ENCODE data around the gene HSPA2.

- no peak for TF ChIP-seq ATF1 (CRISPR knock-in tag; IDR thresholded peaks at IDR 0.05)
- no peak for TF ChIP-seq ATF3 (CRISPR knock-in tag; conservative IDR thresholded peaks at IDR 0.05)
- TF ChIP-seq, protein P1, sequence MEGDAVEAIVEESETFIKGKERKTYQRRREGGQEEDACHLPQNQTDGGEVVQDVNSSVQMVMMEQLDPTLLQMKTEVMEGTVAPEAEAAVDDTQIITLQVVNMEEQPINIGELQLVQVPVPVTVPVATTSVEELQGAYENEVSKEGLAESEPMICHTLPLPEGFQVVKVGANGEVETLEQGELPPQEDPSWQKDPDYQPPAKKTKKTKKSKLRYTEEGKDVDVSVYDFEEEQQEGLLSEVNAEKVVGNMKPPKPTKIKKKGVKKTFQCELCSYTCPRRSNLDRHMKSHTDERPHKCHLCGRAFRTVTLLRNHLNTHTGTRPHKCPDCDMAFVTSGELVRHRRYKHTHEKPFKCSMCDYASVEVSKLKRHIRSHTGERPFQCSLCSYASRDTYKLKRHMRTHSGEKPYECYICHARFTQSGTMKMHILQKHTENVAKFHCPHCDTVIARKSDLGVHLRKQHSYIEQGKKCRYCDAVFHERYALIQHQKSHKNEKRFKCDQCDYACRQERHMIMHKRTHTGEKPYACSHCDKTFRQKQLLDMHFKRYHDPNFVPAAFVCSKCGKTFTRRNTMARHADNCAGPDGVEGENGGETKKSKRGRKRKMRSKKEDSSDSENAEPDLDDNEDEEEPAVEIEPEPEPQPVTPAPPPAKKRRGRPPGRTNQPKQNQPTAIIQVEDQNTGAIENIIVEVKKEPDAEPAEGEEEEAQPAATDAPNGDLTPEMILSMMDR (IDR thresholded peaks at IDR 0.05): no peak
- no peak for TF ChIP-seq ZNF232 (CRISPR knock-in tag; IDR thresholded peaks at IDR 0.05)
- no peak for TF ChIP-seq ETV6 (CRISPR knock-in tag; IDR thresholded peaks at IDR 0.05)
- TF ChIP-seq, protein P2, sequence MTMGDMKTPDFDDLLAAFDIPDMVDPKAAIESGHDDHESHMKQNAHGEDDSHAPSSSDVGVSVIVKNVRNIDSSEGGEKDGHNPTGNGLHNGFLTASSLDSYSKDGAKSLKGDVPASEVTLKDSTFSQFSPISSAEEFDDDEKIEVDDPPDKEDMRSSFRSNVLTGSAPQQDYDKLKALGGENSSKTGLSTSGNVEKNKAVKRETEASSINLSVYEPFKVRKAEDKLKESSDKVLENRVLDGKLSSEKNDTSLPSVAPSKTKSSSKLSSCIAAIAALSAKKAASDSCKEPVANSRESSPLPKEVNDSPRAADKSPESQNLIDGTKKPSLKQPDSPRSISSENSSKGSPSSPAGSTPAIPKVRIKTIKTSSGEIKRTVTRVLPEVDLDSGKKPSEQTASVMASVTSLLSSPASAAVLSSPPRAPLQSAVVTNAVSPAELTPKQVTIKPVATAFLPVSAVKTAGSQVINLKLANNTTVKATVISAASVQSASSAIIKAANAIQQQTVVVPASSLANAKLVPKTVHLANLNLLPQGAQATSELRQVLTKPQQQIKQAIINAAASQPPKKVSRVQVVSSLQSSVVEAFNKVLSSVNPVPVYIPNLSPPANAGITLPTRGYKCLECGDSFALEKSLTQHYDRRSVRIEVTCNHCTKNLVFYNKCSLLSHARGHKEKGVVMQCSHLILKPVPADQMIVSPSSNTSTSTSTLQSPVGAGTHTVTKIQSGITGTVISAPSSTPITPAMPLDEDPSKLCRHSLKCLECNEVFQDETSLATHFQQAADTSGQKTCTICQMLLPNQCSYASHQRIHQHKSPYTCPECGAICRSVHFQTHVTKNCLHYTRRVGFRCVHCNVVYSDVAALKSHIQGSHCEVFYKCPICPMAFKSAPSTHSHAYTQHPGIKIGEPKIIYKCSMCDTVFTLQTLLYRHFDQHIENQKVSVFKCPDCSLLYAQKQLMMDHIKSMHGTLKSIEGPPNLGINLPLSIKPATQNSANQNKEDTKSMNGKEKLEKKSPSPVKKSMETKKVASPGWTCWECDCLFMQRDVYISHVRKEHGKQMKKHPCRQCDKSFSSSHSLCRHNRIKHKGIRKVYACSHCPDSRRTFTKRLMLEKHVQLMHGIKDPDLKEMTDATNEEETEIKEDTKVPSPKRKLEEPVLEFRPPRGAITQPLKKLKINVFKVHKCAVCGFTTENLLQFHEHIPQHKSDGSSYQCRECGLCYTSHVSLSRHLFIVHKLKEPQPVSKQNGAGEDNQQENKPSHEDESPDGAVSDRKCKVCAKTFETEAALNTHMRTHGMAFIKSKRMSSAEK (CRISPR knock-in tag; IDR thresholded peaks at IDR 0.05; ENCODE audit: borderline replicate concordance): no peak
- no peak for TF ChIP-seq FOXP4 (CRISPR knock-in tag; IDR thresholded peaks at IDR 0.05)
- no peak for TF ChIP-seq ZNF512 (CRISPR knock-in tag; IDR thresholded peaks at IDR 0.05; ENCODE audit: borderline replicate concordance)
- TF ChIP-seq CBFB (CRISPR knock-in tag; IDR thresholded peaks at IDR 0.05; ENCODE audit: low read depth): no peak
Observed at GRCh38 chr14:64508215-64508776, 32.2 kb upstream of the HSPA2 start.
